DND-41 (cell line): ENCODE results near the gene SLFNL1.

Source experiments
- ATAC-seq: fragments of 200-7000 bp; cut with Tn5 transposase; 3 replicates; pipeline ENCODE4 v1.9.1; 2021; ENCODE audit warnings: low read depth; ENCODE audit not compliant: insufficient read depth
- DNase-seq: peaks from one replicate; pipeline ENCODE4 v3.0.0-alpha.2; 2020
- H2AFZ ChIP-seq: 2 replicates; pipeline ENCODE4 v1.6.0; 2012; ENCODE audit warnings: low read depth, low read length
- H3K27ac ChIP-seq: 2 replicates; pipeline ENCODE4 v1.5.1; 2012; ENCODE audit warnings: low read length, inconsistent platforms
- H3K27me3 ChIP-seq: fragments of 200-600 bp; sonication (generic); 2 replicates; pipeline ENCODE4 v1.6.0; 2012; ENCODE audit warnings: low read length, mild to moderate bottlenecking, inconsistent platforms; ENCODE audit not compliant: insufficient read depth, poor library complexity
- H3K36me3 ChIP-seq: 2 replicates; pipeline ENCODE4 v1.5.1; 2012; ENCODE audit warnings: low read length, inconsistent platforms; ENCODE audit not compliant: insufficient read depth
- H3K4me1 ChIP-seq: 2 replicates; pipeline ENCODE4 v1.5.1; 2012; ENCODE audit warnings: mild to moderate bottlenecking, low read length; ENCODE audit not compliant: insufficient read depth
- H3K4me2 ChIP-seq: 2 replicates; pipeline ENCODE4 v1.6.0; 2012; ENCODE audit warnings: mild to moderate bottlenecking, moderate library complexity, low read length, inconsistent platforms; ENCODE audit not compliant: insufficient read depth
- H3K4me3 ChIP-seq, 2 experiments: fragments of 200-600 bp in 1 of 2; shearing (Covaris generic) in 1 of 2; 2 replicates each; pipeline ENCODE4 v1.5.1; 2012 to 2016; ENCODE audit warnings: inconsistent platforms in 2 of 2, low read length in 2 of 2, mild to moderate bottlenecking in 2 of 2, low read depth in 1 of 2, moderate library complexity in 1 of 2
- H3K79me2 ChIP-seq: 2 replicates; pipeline ENCODE4 v1.6.0; 2012; ENCODE audit warnings: low read length, inconsistent platforms; ENCODE audit not compliant: insufficient read depth
- H3K9ac ChIP-seq: 2 replicates; pipeline ENCODE4 v1.6.0; 2012; ENCODE audit warnings: low read depth, mild to moderate bottlenecking, inconsistent platforms, low read length, moderate library complexity
- H3K9me3 ChIP-seq: 2 replicates; pipeline ENCODE4 v1.5.1; 2012; ENCODE audit warnings: low read length, moderate library complexity, mild to moderate bottlenecking, inconsistent platforms; ENCODE audit not compliant: insufficient read depth, severe bottlenecking
- H4K20me1 ChIP-seq: 2 replicates; pipeline ENCODE4 v1.6.0; 2012; ENCODE audit warnings: low read length; ENCODE audit not compliant: insufficient read depth
- EZH2 ChIP-seq: IDR thresholded peaks from 3 replicates; pipeline ENCODE4 v1.6.1; 2012; ENCODE audit warnings: borderline replicate concordance, low read depth, mild to moderate bottlenecking, moderate library complexity, low read length, inconsistent platforms; ENCODE audit not compliant: severe bottlenecking
- TF ChIP-seq, protein P1 (sequence below): IDR thresholded peaks from 2 replicates; pipeline ENCODE4 v1.5.1; 2012; ENCODE audit warnings: borderline replicate concordance, low read length, moderate library complexity, mild to moderate bottlenecking; ENCODE audit not compliant: poor library complexity, severe bottlenecking; ENCODE audit errors: extremely low read depth

The SLFNL1 gene

DNA sequence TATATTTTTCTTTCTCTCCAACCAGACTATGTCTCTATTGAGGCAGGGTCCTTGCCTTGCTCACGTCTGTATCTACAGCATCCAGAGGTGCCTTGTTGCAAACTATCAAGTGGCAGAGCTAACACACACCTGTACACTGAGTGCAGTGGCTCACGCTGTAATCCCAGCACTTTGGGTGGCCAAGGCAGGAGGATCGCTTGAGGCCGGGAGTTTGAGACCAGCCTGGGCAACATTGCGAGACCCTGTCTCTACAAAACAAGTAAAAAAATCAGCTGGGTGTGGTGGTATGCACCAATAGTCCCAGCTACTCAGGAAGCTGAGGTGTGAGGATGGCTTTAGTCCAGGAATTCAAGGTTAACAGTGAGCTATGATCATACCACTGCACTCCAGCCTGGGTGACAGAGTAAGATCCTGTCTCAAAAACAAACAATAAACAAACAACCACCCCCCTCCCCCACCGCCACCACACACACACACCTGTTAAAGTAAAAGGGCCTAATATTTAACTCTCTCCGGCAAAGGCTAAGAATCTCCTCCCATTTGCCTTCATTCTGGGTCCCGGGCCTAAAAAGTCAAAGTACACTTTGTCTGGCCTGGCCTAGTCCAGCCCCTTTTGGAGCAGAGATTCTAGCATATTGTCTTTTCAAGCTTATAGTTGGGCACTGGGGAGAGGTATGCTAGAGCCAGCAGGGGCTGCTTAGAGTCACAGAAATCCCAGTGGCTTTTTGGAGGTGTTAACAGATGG is 9.5 kb upstream of the SLFNL1 start:
- TF ChIP-seq, protein P1, sequence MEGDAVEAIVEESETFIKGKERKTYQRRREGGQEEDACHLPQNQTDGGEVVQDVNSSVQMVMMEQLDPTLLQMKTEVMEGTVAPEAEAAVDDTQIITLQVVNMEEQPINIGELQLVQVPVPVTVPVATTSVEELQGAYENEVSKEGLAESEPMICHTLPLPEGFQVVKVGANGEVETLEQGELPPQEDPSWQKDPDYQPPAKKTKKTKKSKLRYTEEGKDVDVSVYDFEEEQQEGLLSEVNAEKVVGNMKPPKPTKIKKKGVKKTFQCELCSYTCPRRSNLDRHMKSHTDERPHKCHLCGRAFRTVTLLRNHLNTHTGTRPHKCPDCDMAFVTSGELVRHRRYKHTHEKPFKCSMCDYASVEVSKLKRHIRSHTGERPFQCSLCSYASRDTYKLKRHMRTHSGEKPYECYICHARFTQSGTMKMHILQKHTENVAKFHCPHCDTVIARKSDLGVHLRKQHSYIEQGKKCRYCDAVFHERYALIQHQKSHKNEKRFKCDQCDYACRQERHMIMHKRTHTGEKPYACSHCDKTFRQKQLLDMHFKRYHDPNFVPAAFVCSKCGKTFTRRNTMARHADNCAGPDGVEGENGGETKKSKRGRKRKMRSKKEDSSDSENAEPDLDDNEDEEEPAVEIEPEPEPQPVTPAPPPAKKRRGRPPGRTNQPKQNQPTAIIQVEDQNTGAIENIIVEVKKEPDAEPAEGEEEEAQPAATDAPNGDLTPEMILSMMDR: no peak
- TF ChIP-seq EZH2: no peak
- Histone ChIP-seq H3K36me3 (peaks cover 66% of the 10 kb centered on the region), H3K4me3 (no peak overlapping the region), H3K4me2 (no peak overlapping the region), H3K27me3 (no peaks in the 10 kb centered on the region), H3K9me3 (no peaks in the 10 kb centered on the region), H3K27ac (no peak overlapping the region), H2AFZ (no peak overlapping the region), H3K9ac (no peak overlapping the region), H4K20me1 (no peaks in the 10 kb centered on the region), H3K4me1 (no peaks in the 10 kb centered on the region), H3K79me2 (no peaks in the 10 kb centered on the region)
- ATAC-seq: no peak
- DNase-seq: no peak

DNA sequence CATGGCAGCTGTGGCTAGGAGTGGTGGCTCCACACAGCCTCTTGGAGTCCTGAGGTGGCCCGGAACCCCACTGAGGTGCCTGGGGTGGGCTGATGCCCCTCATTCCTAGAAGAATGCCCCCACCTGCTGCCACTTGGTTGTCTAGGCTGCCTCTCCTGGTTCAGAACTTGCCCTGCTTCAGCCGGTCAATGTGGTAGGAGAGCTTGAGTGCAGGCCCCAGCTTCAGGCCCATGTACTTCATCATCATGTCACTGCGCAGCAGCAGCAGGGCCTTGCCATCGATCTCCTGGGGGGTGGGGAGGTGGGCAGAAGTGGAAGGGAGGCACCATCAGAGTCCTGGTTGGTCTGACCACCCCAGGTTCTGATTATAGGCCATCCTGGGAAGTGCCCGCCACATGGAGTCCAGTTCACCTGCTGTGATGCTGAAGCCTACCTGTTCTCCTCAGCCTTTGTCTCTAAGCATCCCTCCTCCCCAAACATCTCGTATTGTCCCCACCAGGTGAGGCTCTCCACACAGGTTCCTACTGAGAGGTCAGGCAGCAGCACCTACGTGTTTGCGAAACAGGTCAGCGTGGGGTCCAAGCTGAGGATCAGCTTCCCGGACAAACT is 6.6 kb upstream of the SLFNL1 start:
- H3K27ac ChIP-seq: no peak overlapping the region
- no peak for DNase-seq
- H3K4me2 ChIP-seq: no peak overlapping the region
- H4K20me1 ChIP-seq: 0 out of 2 replicates have a peak, but pooled peaks cover 9% of the 10 kb centered on the region
- no peaks in the 10 kb centered on the region for H3K27me3 ChIP-seq
- no peak overlapping the region for H2AFZ ChIP-seq
- TF ChIP-seq, protein P1: no peak
- TF ChIP-seq EZH2: no peak
- peaks cover 50% of the 10 kb centered on the region for H3K36me3 ChIP-seq
- H3K4me3 ChIP-seq: no peak overlapping the region
- H3K9ac ChIP-seq: no peak overlapping the region
- no peak for ATAC-seq
- H3K4me1 ChIP-seq: no peaks in the 10 kb centered on the region
- no peaks in the 10 kb centered on the region for H3K9me3 ChIP-seq
- H3K79me2 ChIP-seq: no peaks in the 10 kb centered on the region

DNA sequence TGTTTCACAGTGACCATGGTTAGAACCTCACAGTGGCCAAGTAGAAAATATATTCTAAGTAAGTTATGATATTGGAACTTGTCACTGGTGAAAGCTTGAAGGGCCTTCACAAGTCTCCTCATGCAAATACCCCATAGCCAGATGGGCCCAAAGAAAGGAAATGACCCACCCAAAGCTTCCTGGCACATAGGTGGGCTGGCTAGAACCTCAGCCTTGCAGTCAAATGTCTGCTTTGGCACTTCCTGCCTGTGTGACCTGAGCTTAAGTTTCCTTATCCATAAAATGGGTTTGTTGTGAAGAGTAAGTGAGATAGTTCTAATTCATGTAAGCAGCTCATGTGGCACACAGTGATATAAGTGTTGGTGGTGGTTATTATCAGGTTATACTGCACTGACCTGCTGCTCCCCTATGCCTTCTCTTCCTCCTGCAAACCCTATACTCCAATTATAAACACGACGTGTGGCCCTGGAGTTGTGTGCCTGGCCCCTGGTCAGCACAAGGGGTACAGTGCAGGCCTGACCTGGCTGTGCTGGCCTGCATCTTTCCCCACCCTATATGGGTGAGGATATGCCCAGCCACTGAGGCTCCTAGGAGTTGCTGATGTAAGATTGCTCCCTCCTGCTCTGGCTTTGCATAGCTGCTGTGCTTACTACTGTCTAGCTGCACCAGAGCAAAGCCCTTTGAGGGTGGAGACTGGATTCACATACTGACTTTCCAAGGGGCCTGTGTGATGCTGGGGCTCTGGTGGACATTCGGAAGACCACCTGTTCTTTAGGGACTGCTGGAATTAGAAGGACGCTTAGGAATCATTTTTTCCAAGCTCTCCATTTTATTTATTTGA is 4.7 kb upstream of the SLFNL1 start:
- TF ChIP-seq, protein P1: no peak
- TF ChIP-seq EZH2: no peak
- Histone ChIP-seq H3K4me3 (no peak overlapping the region), H3K4me2 (no peak overlapping the region), H3K79me2 (no peaks in the 10 kb centered on the region), H4K20me1 (0 out of 2 replicates have a peak, but pooled peaks cover 10% of the 10 kb centered on the region), H3K4me1 (no peaks in the 10 kb centered on the region), H3K36me3 (peaks cover 35% of the 10 kb centered on the region), H3K27me3 (no peaks in the 10 kb centered on the region), H2AFZ (no peak overlapping the region), H3K9me3 (no peaks in the 10 kb centered on the region), H3K27ac (no peak overlapping the region), H3K9ac (no peak overlapping the region)
- ATAC-seq (no peak), DNase-seq (no peak)
